Measurements from ENCODE around the gene BMPR1B.

The BMPR1B gene

DNA sequence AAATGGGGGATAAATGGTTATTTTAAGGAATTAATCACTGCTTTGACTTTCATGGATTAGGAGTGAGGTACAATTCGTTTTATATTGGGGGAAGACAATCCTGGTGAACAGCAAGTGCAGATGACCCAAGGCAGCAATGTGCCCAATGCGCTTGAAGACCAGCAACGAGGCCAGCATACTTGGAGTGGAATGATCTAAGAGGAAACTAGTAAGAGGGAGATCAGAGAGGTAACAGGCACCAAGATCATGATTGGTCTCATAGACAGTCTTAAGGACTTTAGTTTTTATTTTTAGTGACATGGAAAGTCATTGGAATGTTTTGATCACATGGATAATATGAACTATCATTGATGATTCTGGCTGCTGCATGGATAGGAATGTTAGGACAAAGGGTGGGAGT is 90.6 kb downstream of the BMPR1B start:
- TF ChIP-seq, protein P1, sequence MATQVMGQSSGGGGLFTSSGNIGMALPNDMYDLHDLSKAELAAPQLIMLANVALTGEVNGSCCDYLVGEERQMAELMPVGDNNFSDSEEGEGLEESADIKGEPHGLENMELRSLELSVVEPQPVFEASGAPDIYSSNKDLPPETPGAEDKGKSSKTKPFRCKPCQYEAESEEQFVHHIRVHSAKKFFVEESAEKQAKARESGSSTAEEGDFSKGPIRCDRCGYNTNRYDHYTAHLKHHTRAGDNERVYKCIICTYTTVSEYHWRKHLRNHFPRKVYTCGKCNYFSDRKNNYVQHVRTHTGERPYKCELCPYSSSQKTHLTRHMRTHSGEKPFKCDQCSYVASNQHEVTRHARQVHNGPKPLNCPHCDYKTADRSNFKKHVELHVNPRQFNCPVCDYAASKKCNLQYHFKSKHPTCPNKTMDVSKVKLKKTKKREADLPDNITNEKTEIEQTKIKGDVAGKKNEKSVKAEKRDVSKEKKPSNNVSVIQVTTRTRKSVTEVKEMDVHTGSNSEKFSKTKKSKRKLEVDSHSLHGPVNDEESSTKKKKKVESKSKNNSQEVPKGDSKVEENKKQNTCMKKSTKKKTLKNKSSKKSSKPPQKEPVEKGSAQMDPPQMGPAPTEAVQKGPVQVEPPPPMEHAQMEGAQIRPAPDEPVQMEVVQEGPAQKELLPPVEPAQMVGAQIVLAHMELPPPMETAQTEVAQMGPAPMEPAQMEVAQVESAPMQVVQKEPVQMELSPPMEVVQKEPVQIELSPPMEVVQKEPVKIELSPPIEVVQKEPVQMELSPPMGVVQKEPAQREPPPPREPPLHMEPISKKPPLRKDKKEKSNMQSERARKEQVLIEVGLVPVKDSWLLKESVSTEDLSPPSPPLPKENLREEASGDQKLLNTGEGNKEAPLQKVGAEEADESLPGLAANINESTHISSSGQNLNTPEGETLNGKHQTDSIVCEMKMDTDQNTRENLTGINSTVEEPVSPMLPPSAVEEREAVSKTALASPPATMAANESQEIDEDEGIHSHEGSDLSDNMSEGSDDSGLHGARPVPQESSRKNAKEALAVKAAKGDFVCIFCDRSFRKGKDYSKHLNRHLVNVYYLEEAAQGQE (IDR thresholded peaks at IDR 0.05; ENCODE audit: insufficient read depth in 1 of 2, low read depth in 2 of 2, low read length in 2 of 2): no peak
- no peak for TF ChIP-seq SIN3A (IDR thresholded peaks at IDR 0.05; ENCODE audit: borderline replicate concordance, insufficient read depth, low read length)
- TF ChIP-seq POLR2AphosphoS5 (IDR thresholded peaks at IDR 0.05; ENCODE audit: low read depth, low read length): no peak
- no peak for TF ChIP-seq TAF1 (IDR thresholded peaks at IDR 0.05; ENCODE audit: borderline replicate concordance, insufficient read depth, low read length)
- no peak for TF ChIP-seq FOXP2 (optimal IDR thresholded peaks at IDR 0.05; ENCODE audit: borderline replicate concordance, extremely low read depth, extremely low read length, insufficient read depth)

DNA sequence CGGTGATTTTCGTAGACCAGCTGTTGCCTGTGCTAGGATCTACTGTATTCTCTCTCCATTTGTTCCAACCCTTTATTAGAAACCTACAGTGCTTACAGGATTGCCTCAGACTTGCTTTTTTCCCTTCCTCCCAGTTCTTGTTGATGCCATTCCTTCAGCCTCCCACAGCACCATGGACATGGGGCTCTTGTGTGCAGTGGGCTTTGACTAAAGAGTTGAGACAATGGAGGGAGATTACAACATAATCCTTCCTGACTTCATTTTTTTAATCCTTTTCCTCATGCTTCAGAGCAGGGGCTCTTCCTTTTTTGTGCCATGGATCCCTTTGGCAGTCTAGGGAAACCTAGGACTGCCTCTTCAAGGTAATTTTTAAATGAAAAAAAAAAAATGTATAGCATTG is 92.1 kb downstream of the BMPR1B start:
- TF ChIP-seq POLR2AphosphoS5 (IDR thresholded peaks at IDR 0.05; ENCODE audit: low read depth, low read length): no peak
- TF ChIP-seq, protein P1 (IDR thresholded peaks at IDR 0.05; ENCODE audit: insufficient read depth in 1 of 2, low read depth in 2 of 2, low read length in 2 of 2): no peak
- TF ChIP-seq SIN3A (IDR thresholded peaks at IDR 0.05; ENCODE audit: borderline replicate concordance, insufficient read depth, low read length): no peak
- no peak for TF ChIP-seq TAF1 (IDR thresholded peaks at IDR 0.05; ENCODE audit: borderline replicate concordance, insufficient read depth, low read length)
- no peak for TF ChIP-seq FOXP2 (optimal IDR thresholded peaks at IDR 0.05; ENCODE audit: borderline replicate concordance, extremely low read depth, extremely low read length, insufficient read depth)

DNA sequence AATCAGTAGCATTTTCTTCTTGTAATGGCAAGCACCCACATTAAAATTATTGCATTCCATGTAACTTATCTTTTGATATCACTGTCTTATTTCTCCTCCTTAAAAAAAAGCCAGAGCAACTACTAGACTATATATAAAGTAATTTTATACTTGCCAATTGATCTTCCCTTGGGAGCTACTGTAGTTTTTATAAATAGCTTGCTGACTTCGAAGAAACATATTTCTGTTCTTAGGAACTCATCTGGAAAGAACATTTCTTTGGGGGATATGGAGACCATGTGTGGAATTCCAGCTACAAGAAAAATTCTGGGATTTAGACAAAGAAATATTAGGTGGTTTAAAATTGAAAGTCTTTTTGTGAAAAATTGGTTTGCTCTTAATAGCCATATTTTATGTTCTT is 94.9 kb downstream of the BMPR1B start:
- TF ChIP-seq POLR2AphosphoS5 (IDR thresholded peaks at IDR 0.05; ENCODE audit: low read depth, low read length): no peak
- TF ChIP-seq, protein P1 (IDR thresholded peaks at IDR 0.05; ENCODE audit: insufficient read depth in 1 of 2, low read depth in 2 of 2, low read length in 2 of 2): no peak
- TF ChIP-seq FOXP2 (optimal IDR thresholded peaks at IDR 0.05; ENCODE audit: borderline replicate concordance, extremely low read depth, extremely low read length, insufficient read depth): no peak
- no peak for TF ChIP-seq SIN3A (IDR thresholded peaks at IDR 0.05; ENCODE audit: borderline replicate concordance, insufficient read depth, low read length)
- TF ChIP-seq TAF1 (IDR thresholded peaks at IDR 0.05; ENCODE audit: borderline replicate concordance, insufficient read depth, low read length): no peak

DNA sequence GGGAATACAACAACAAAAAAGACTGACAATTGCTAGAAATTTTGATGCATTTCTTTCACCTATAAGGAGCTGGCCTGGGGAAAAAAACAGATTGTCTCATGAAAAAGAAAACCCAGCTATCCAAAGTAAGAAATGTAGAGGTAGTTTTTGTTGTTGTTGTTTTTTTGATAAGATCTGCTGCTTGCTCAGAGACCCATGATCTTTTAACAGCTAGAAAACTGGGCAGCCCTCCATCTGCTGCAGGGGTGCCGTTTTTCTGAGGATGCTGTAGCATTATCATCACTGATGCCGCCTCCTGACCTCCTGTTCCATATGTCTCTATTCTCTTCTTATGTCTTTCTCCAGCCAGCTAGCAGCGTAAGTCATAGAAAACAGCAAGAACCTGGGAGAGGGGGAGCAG is 98.3 kb downstream of the BMPR1B start:
- no peak for TF ChIP-seq POLR2AphosphoS5 (IDR thresholded peaks at IDR 0.05; ENCODE audit: low read depth, low read length)
- TF ChIP-seq SIN3A (IDR thresholded peaks at IDR 0.05; ENCODE audit: borderline replicate concordance, insufficient read depth, low read length): no peak
- no peak for TF ChIP-seq FOXP2 (optimal IDR thresholded peaks at IDR 0.05; ENCODE audit: borderline replicate concordance, extremely low read depth, extremely low read length, insufficient read depth)
- TF ChIP-seq TAF1 (IDR thresholded peaks at IDR 0.05; ENCODE audit: borderline replicate concordance, insufficient read depth, low read length): no peak
- TF ChIP-seq, protein P1 (IDR thresholded peaks at IDR 0.05; ENCODE audit: insufficient read depth in 1 of 2, low read depth in 2 of 2, low read length in 2 of 2): no peak

DNA sequence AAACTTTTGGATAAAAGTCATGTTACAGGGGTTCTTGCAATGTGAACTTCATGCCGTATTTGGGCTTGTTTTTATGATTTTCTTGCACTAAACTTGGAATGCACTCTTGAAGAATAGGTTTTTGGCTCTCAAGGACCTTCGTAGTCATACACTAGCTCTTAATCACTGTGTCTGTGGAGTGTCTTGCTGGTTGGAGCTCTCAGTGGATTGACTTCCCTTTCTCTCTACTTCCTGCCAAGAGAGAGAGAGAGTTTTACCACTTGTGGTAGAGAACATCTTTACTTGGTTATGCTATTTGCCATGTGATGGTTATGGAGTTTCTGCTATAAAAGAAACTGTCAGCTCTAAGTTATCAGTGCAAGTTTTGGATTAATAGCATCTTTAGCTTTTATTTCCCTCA is 112.4 kb downstream of the BMPR1B start:
- TF ChIP-seq FOXP2 (optimal IDR thresholded peaks at IDR 0.05; ENCODE audit: borderline replicate concordance, extremely low read depth, extremely low read length, insufficient read depth) (no peak), TAF1 (IDR thresholded peaks at IDR 0.05; ENCODE audit: borderline replicate concordance, insufficient read depth, low read length) (no peak), SIN3A (IDR thresholded peaks at IDR 0.05; ENCODE audit: borderline replicate concordance, insufficient read depth, low read length) (no peak), POLR2AphosphoS5 (IDR thresholded peaks at IDR 0.05; ENCODE audit: low read depth, low read length) (no peak)
- TF ChIP-seq, protein P1 (IDR thresholded peaks at IDR 0.05; ENCODE audit: insufficient read depth in 1 of 2, low read depth in 2 of 2, low read length in 2 of 2): no peak

Data from PFSK-1 (cell line).